ENCODE measurements around the gene TESK2. TPM values are rescaled to one million over a fixed set of nuclear protein-coding genes. Genes with fewer than 3 reads are reported as not detected.

TESK2 gene
- polyA plus RNA-seq, 1 of the 3 experiments (the other 2 are of a cell fraction): 1.3 TPM

- TF ChIP-seq MAX (IDR thresholded peaks at IDR 0.05; ENCODE audit: low read depth): no peak
- TF ChIP-seq YY1 (IDR thresholded peaks at IDR 0.05; ENCODE audit: low read depth): no peak
These were observed 97.2 kb downstream of the TESK2 start (continued) for GRCh38 chr1:45393718-45394302.

GRCh38 chr1:45386219-45386618 is 104.7 kb downstream of the TESK2 start:
- WGBS (ENCODE audit: low lambda C conversion rate): 84% methylated on average over 3 of the region's 3 CpGs
- no peaks in the 10 kb centered on the region for H3F3A ChIP-seq (replicated peaks; ENCODE audit: insufficient read depth)

More at GRCh38 chr1:45386219-45386618, 104.7 kb downstream of the TESK2 start:
- Histone ChIP-seq H3K9ac (no peak overlapping the region), H3K9me3 (no peaks in the 10 kb centered on the region), H3K27me3 (ENCODE audit: insufficient read depth) (no peaks in the 10 kb centered on the region), H3K4me2 (no peak overlapping the region), H3K27ac (ENCODE audit: low read depth in 2 of 2, low read length in 1 of 2) (no peak overlapping the region), H3K4me3 (ENCODE audit: low read depth in 2 of 2, low read length in 1 of 2) (no peak overlapping the region), H3K79me2 (ENCODE audit: insufficient read depth) (no peaks in the 10 kb centered on the region), H2AFZ (ENCODE audit: low read depth) (no peak overlapping the region), H4K20me1 (ENCODE audit: insufficient read depth) (no peaks in the 10 kb centered on the region), H3K9me2 (no peaks in the 10 kb centered on the region), H3K36me3 (replicated peaks in 1 of 2; ENCODE audit: control insufficient read depth in 1 of 2, insufficient read depth in 2 of 2, low read length in 1 of 2) (no peaks in the 10 kb centered on the region), H3K4me1 (ENCODE audit: control insufficient read depth in 1 of 2, insufficient read depth in 2 of 2, low read depth in 1 of 2, low read length in 1 of 2) (no peaks in the 10 kb centered on the region)
- no peak for DNase-seq
- CTCF ChIA-PET: no interaction called here
- POLR2A ChIA-PET: no interaction called here
- TF ChIP-seq REST (IDR thresholded peaks at IDR 0.05; ENCODE audit: low read depth, low read length): no peak
- TF ChIP-seq RCOR1 (IDR thresholded peaks at IDR 0.05; ENCODE audit: low read length): no peak
- no peak for TF ChIP-seq ZBTB33 (IDR thresholded peaks at IDR 0.05; ENCODE audit: borderline replicate concordance, low read depth)
- TF ChIP-seq GATA2 (CRISPR knock-in tag; IDR thresholded peaks at IDR 0.05): no peak
- TF ChIP-seq PBX3 (IDR thresholded peaks at IDR 0.05): no peak
- TF ChIP-seq TEAD4 (IDR thresholded peaks at IDR 0.05; ENCODE audit: borderline replicate concordance, insufficient read depth): no peak
- TF ChIP-seq NFIC (IDR thresholded peaks at IDR 0.05; ENCODE audit: borderline replicate concordance): no peak
- TF ChIP-seq POLR2AphosphoS5 (IDR thresholded peaks at IDR 0.05; ENCODE audit: low read depth, low read length): no peak
- TF ChIP-seq CTCF (IDR thresholded peaks at IDR 0.05): no peak
- no peak for TF ChIP-seq SMC3 (IDR thresholded peaks at IDR 0.05; ENCODE audit: low read depth, low read length)
- TF ChIP-seq FOXM1 (IDR thresholded peaks at IDR 0.05; ENCODE audit: low read depth): no peak
- TF ChIP-seq JUND (IDR thresholded peaks at IDR 0.05): no peak
- TF ChIP-seq RAD21 (IDR thresholded peaks at IDR 0.05; ENCODE audit: low read length): no peak
- TF ChIP-seq USF2 (IDR thresholded peaks at IDR 0.05; ENCODE audit: borderline replicate concordance, low read depth, low read length): no peak
- no peak for TF ChIP-seq EZH2phosphoT487 (IDR thresholded peaks at IDR 0.05; ENCODE audit: borderline replicate concordance, low read depth)
- no peak for TF ChIP-seq RXRA (IDR thresholded peaks at IDR 0.05; ENCODE audit: borderline replicate concordance, low read depth)
- TF ChIP-seq TCF12 (IDR thresholded peaks at IDR 0.05): no peak
- no peak for TF ChIP-seq CHD2 (IDR thresholded peaks at IDR 0.05; ENCODE audit: low read length, partially characterized antibody)
- no peak for TF ChIP-seq MEF2A (IDR thresholded peaks at IDR 0.05; ENCODE audit: borderline replicate concordance, low read depth)
- TF ChIP-seq IRF3 (IDR thresholded peaks at IDR 0.05; ENCODE audit: low read depth, low read length): no peak
